H1 (cell line): ENCODE results near the gene BECN2. TPM values are rescaled to one million over a fixed set of nuclear protein-coding genes. Genes with fewer than 3 reads are reported as not detected.

Source experiments
- CTCF ChIA-PET: fragments of 300-600 bp; sonication (Branson Sonifier 250); formaldehyde crosslinking; loops from one replicate; lab custom pipeline; 2021; ENCODE audit not compliant: partially characterized antibody; lab: Charles Lee
- POLR2A ChIA-PET: fragments of 300-600 bp; sonication (Branson Sonifier 250); formaldehyde crosslinking; loops from one replicate; lab custom pipeline; 2021; ENCODE audit warnings: inconsistent platforms; ENCODE audit not compliant: partially characterized antibody; lab: Charles Lee
- DNase-seq, 2 experiments: peaks; one replicate each; pipeline versions ENCODE4 v3.0.0 to v3.0.0-alpha.2; 2010 to 2022; ENCODE audit warnings: low spot score in 2 of 2, low read depth in 1 of 2, mixed read lengths in 1 of 2
- FAIRE-seq: peaks from 2 replicates; lab custom pipeline; 2011; peaks lifted over from hg19 to GRCh38; lab: Jason Lieb, UNC
- H2AFZ ChIP-seq: 2 replicates; pipeline ENCODE4 v1.8.1; 2012; ENCODE audit warnings: low read length, inconsistent platforms
- H2AK5ac ChIP-seq: 2 replicates; pipeline ENCODE4 v1.6.1; 2013; ENCODE audit warnings: low read depth, low read length
- H2BK120ac ChIP-seq: replicated peaks from 2 replicates; pipeline ENCODE3; 2013; ENCODE audit warnings: low read depth, low read length, inconsistent platforms
- H2BK12ac ChIP-seq: 2 replicates; pipeline ENCODE4 v1.6.1; 2013; ENCODE audit warnings: low read depth, low read length
- H2BK15ac ChIP-seq: 2 replicates; pipeline ENCODE4 v1.6.1; 2013; ENCODE audit warnings: low read length
- H2BK20ac ChIP-seq: 2 replicates; pipeline ENCODE4 v1.6.1; 2013; ENCODE audit warnings: low read length
- H2BK5ac ChIP-seq: 2 replicates; pipeline ENCODE4 v1.6.1; 2013; ENCODE audit warnings: low read depth, low read length
- H3K14ac ChIP-seq: 2 replicates; pipeline ENCODE4 v1.6.1; 2013; ENCODE audit warnings: inconsistent platforms; ENCODE audit not compliant: insufficient read length
- H3K18ac ChIP-seq: 2 replicates; pipeline ENCODE4 v1.6.1; 2013; ENCODE audit warnings: low read length; ENCODE audit errors: extremely low read depth
- H3K23ac ChIP-seq: 2 replicates; pipeline ENCODE4 v1.6.1; 2013; ENCODE audit warnings: inconsistent platforms; ENCODE audit not compliant: insufficient read length
- H3K23me2 ChIP-seq: 2 replicates; pipeline ENCODE4 v1.6.1; 2013; ENCODE audit warnings: low read depth, low read length
- H3K27ac ChIP-seq: 2 replicates; pipeline ENCODE4 v1.6.1; 2011; ENCODE audit warnings: low read depth, low read length, inconsistent platforms
- H3K27me3 ChIP-seq, 4 experiments: replicated peaks in 1 of 4; 1 replicate in 1 of 4; 2 replicates in 3 of 4; pipeline versions ENCODE4 v1.6.1 to v1.8.1; 2011 to 2013; ENCODE audit warnings: low read length in 3 of 4, mild to moderate bottlenecking in 3 of 4, inconsistent platforms in 2 of 4, mixed read lengths in 2 of 4, moderate library complexity in 1 of 4; ENCODE audit not compliant: control insufficient read depth in 3 of 4, insufficient read depth in 3 of 4; ENCODE audit errors: extremely low read depth in 1 of 4
- H3K36me3 ChIP-seq, 4 experiments: 2 replicates each; pipeline versions ENCODE4 v1.6.1 to v1.8.1; 2011 to 2013; ENCODE audit warnings: mild to moderate bottlenecking in 4 of 4, low read length in 3 of 4, moderate library complexity in 2 of 4, control low read depth in 1 of 4, inconsistent platforms in 1 of 4; ENCODE audit not compliant: insufficient read depth in 4 of 4, control insufficient read depth in 2 of 4
- H3K4ac ChIP-seq: replicated peaks from 2 replicates; pipeline ENCODE3; 2013; ENCODE audit warnings: low read length, low read depth, mixed read lengths, inconsistent platforms; ENCODE audit not compliant: insufficient read length
- H3K4me1 ChIP-seq, 4 experiments: replicated peaks in 1 of 4; 1 replicate in 1 of 4; 2 replicates in 3 of 4; pipeline versions ENCODE4 v1.6.1 to v1.8.1; 2011 to 2013; ENCODE audit warnings: low read length in 3 of 4, inconsistent platforms in 2 of 4, mixed read lengths in 1 of 4; ENCODE audit not compliant: insufficient read depth in 4 of 4, control insufficient read depth in 3 of 4
- H3K4me2 ChIP-seq, 2 experiments: 2 replicates each; pipeline versions ENCODE4 v1.6.1 to v1.8.1; 2011 to 2013; ENCODE audit warnings: low read depth in 2 of 2, low read length in 2 of 2, control low read depth in 1 of 2, inconsistent platforms in 1 of 2, mild to moderate bottlenecking in 1 of 2; ENCODE audit not compliant: insufficient read depth in 1 of 2
- H3K4me3 ChIP-seq, 4 experiments: fragments of 200-600, 300-600 bp in 1 of 4; sonication (generic), shearing (Covaris generic), sonication (Bioruptor Twin) in 1 of 4; 2 replicates each; pipeline versions ENCODE4 v1.5.1 to v1.8.1; 2011 to 2016; ENCODE audit warnings: low read length in 4 of 4, low read depth in 3 of 4, control low read depth in 2 of 4, inconsistent platforms in 2 of 4, mild to moderate bottlenecking in 2 of 4, mixed read lengths in 1 of 4, moderate library complexity in 1 of 4; ENCODE audit not compliant: insufficient read depth in 2 of 4; ENCODE audit errors: extremely low read depth in 1 of 4
- H3K56ac ChIP-seq: replicated peaks from 2 replicates; pipeline ENCODE3; 2013; ENCODE audit warnings: low read depth, mild to moderate bottlenecking, mixed read lengths, low read length, inconsistent platforms; ENCODE audit not compliant: insufficient read length
- H3K79me1 ChIP-seq: 2 replicates; pipeline ENCODE4 v1.6.1; 2013; ENCODE audit warnings: low read depth, low read length, control low read depth
- H3K79me2 ChIP-seq, 2 experiments: 2 replicates each; pipeline versions ENCODE4 v1.6.1 to v1.8.1; 2012 to 2013; ENCODE audit warnings: low read length in 2 of 2, mild to moderate bottlenecking in 2 of 2, inconsistent platforms in 1 of 2; ENCODE audit not compliant: insufficient read depth in 2 of 2, control insufficient read depth in 1 of 2
- H3K9ac ChIP-seq, 4 experiments: replicated peaks in 1 of 4; 1 replicate in 1 of 4; 2 replicates in 3 of 4; pipeline versions ENCODE4 v1.6.1 to v1.8.1; 2011 to 2013; ENCODE audit warnings: low read depth in 3 of 4, low read length in 3 of 4, control low read depth in 2 of 4, mild to moderate bottlenecking in 2 of 4, moderate library complexity in 2 of 4, inconsistent platforms in 1 of 4; ENCODE audit errors: extremely low read depth in 1 of 4
- H3K9me3 ChIP-seq, 2 experiments: 2 replicates each; pipeline versions ENCODE4 v1.6.1 to v1.8.1; 2012 to 2013; ENCODE audit warnings: mild to moderate bottlenecking in 2 of 2, moderate library complexity in 2 of 2, control low read depth in 1 of 2, inconsistent platforms in 1 of 2, low read depth in 1 of 2, low read length in 1 of 2, mixed read lengths in 1 of 2; ENCODE audit not compliant: insufficient read depth in 2 of 2
- H4K20me1 ChIP-seq, 2 experiments: replicated peaks in 1 of 2; 2 replicates each; pipeline versions ENCODE3 to v1.8.1; 2011 to 2013; ENCODE audit warnings: inconsistent platforms in 2 of 2, low read length in 2 of 2, mild to moderate bottlenecking in 1 of 2; ENCODE audit not compliant: insufficient read depth in 2 of 2, control insufficient read depth in 1 of 2
- H4K5ac ChIP-seq: 2 replicates; pipeline ENCODE4 v1.6.1; 2013; ENCODE audit warnings: low read length, low read depth, mixed read lengths, inconsistent platforms; ENCODE audit not compliant: insufficient read length
- H4K8ac ChIP-seq: 2 replicates; pipeline ENCODE4 v1.8.0; 2013; ENCODE audit warnings: mild to moderate bottlenecking, moderate library complexity, low read length, inconsistent platforms; ENCODE audit not compliant: insufficient read depth; ENCODE audit errors: extremely low read depth
- H4K91ac ChIP-seq: replicated peaks from 2 replicates; pipeline ENCODE3; 2013; ENCODE audit warnings: low read length, mixed read lengths, inconsistent platforms; ENCODE audit not compliant: insufficient read length
- CHD2 ChIP-seq: IDR thresholded peaks from 2 replicates; pipeline ENCODE4 v1.6.1; 2012; ENCODE audit warnings: low read length, improper control_type of control experiment
- E2F6 ChIP-seq: IDR thresholded peaks from 2 replicates; pipeline ENCODE4 v1.6.1; 2012; ENCODE audit warnings: inconsistent platforms
- EGR1 ChIP-seq: IDR thresholded peaks from 2 replicates; pipeline ENCODE4 v1.6.1; 2011; ENCODE audit warnings: low read depth, low read length, borderline replicate concordance
- EZH2 ChIP-seq: fragments of 200-600 bp; sonication (generic); IDR thresholded peaks from 2 replicates; pipeline ENCODE4 v1.7.1; 2012; ENCODE audit warnings: low read depth, mild to moderate bottlenecking, moderate library complexity, low read length, inconsistent platforms; ENCODE audit not compliant: severe bottlenecking
- HDAC2 ChIP-seq, 2 experiments: fragments of 300-600 bp in 1 of 2; sonication (generic) in 1 of 2; IDR thresholded peaks; 2 replicates each; pipeline ENCODE4 v1.6.1; 2011 to 2012; ENCODE audit warnings: low read depth in 2 of 2, low read length in 2 of 2, mild to moderate bottlenecking in 2 of 2, moderate library complexity in 2 of 2, borderline replicate concordance in 1 of 2, inconsistent platforms in 1 of 2
- NANOG ChIP-seq: IDR thresholded peaks from 2 replicates; pipeline ENCODE4 v1.6.1; 2011; ENCODE audit warnings: low read length, low read depth, mild to moderate bottlenecking, inconsistent platforms; ENCODE audit not compliant: insufficient read depth, poor library complexity, severe bottlenecking
- POLR2AphosphoS5 ChIP-seq: IDR thresholded peaks from 2 replicates; pipeline ENCODE4 v1.6.1; 2011; ENCODE audit warnings: low read depth, low read length
- RAD21 ChIP-seq, 2 experiments: IDR thresholded peaks in 1 of 2; conservative IDR thresholded peaks in 1 of 2; 2 replicates each; pipeline ENCODE4 v1.6.1; 2011; ENCODE audit warnings: low read depth in 2 of 2, low read length in 2 of 2, improper control_type of control experiment in 1 of 2, inconsistent platforms in 1 of 2, mild to moderate bottlenecking in 1 of 2, moderate library complexity in 1 of 2
- RXRA ChIP-seq: IDR thresholded peaks from 2 replicates; pipeline ENCODE4 v1.6.1; 2011; ENCODE audit warnings: low read depth, mild to moderate bottlenecking, low read length, moderate library complexity; ENCODE audit not compliant: insufficient read depth
- SRF ChIP-seq: IDR thresholded peaks from 2 replicates; pipeline ENCODE4 v1.6.1; 2011; ENCODE audit warnings: mild to moderate bottlenecking, low read depth, low read length, moderate library complexity
- ZNF274 ChIP-seq: IDR thresholded peaks from 2 replicates; pipeline ENCODE4 v1.7.0; 2012; ENCODE audit warnings: low read length, borderline replicate concordance; ENCODE audit errors: extremely low read depth
- WGBS, 2 experiments: shearing (Covaris generic) in 1 of 2; methylation state at CpG; one replicate each; pipeline versions ENCODE4 v1.1.6 to v1.1.7; 2013 to 2015; ENCODE audit warnings: low lambda C conversion rate in 2 of 2, mixed read lengths in 2 of 2, inconsistent platforms in 1 of 2, low coverage in 1 of 2, missing lambda C conversion rate in 1 of 2; ENCODE audit not compliant: insufficient replicate concordance in 2 of 2, insufficient coverage in 1 of 2, insufficient read length in 1 of 2; ENCODE audit errors: extremely low coverage in 1 of 2, missing lambda C conversion rate in 1 of 2; 5-methylcytosine and 5-hydroxymethylcytosine counted together
- polyA plus RNA-seq, 7 experiments: library from polyadenylated mRNA; depleted of rRNA in 3 of 7; stranded (reverse) in 5 of 7; unstranded in 2 of 7; fragments of >200 nt in 5 of 7; fragments of 200-250 nt in 2 of 7; gene quantifications; 1 replicate in 5 of 7; 2 replicates in 1 of 7; 4 replicates in 1 of 7; pipeline versions ENCODE4 v1.2.1 to v1.2.3, GENCODE V29; 2011 to 2013; ENCODE audit warnings: missing spikeins in 2 of 7, mixed read lengths in 2 of 7
- total RNA-seq: library from RNA; stranded (reverse); fragmentation: NEBNext Ultra II Directional; extraction: Animal tissue kit (Norgen Biotek cat#: 25700); gene quantifications from 2 replicates; pipeline ENCODE4 v1.2.1, GENCODE V29; 2021

Gene BECN2
- total and polyA plus RNA-seq, 2 of the 8 experiments (the other 6 are each of a cell fraction or from before 2014, with no cell fraction given) = not detected

- no peaks in the 10 kb centered on the region for H3K27me3 ChIP-seq
- no peaks in the 10 kb centered on the region for H3K36me3 ChIP-seq
- no peak overlapping the region for H2BK12ac ChIP-seq
- no peak overlapping the region for H3K56ac ChIP-seq
- H3K9me3 ChIP-seq = no peaks in the 10 kb centered on the region
- H2BK15ac ChIP-seq = no peak overlapping the region
- no peaks in the 10 kb centered on the region for H3K79me2 ChIP-seq
- H4K8ac ChIP-seq = no peak overlapping the region
- no peak overlapping the region for H3K4me2 ChIP-seq
- no peaks in the 10 kb centered on the region for H3K23me2 ChIP-seq
- ChIA-PET POLR2A (no interaction called here), CTCF (interaction anchor here (1.2 to 1.6 kb wide), 3 partner anchors 21 to 48 kb away, joined by 3 to 8 read pairs (median 5); partner anchors contain the start of gene MAP1LC3C)
- H2AK5ac ChIP-seq = no peak overlapping the region
- no peak overlapping the region for H4K91ac ChIP-seq
- no peak overlapping the region for H3K9ac ChIP-seq
- no peak overlapping the region for H3K23ac ChIP-seq
- no peak overlapping the region for H3K27ac ChIP-seq
- no peaks in the 10 kb centered on the region for H4K20me1 ChIP-seq
- no peaks in the 10 kb centered on the region for H3K4me1 ChIP-seq
- 96% methylated on average over 5 of the region's 5 CpGs; no CpG with 5 or more reads in 1 of the 2 experiments for WGBS, 2 experiments
- no peak overlapping the region for H2BK20ac ChIP-seq
- no peak overlapping the region for H2BK120ac ChIP-seq
- TF ChIP-seq POLR2AphosphoS5 (no peak), E2F6 (no peak), CHD2 (no peak), SRF (no peak), RAD21 (IDR thresholded peaks at IDR 0.05 in 1 of 2, conservative IDR thresholded peaks at IDR 0.05 in 1 of 2; ENCODE audit: low read depth in 2 of 2, low read length in 2 of 2) (no peak), ZNF274 (no peak), RXRA (no peak), NANOG (no peak), HDAC2 (IDR thresholded peaks at IDR 0.05; ENCODE audit: borderline replicate concordance in 1 of 2, low read depth in 2 of 2, low read length in 2 of 2) (no peak), EZH2 (no peak), EGR1 (no peak)
- DNase-seq (no peak), FAIRE-seq (no peak)
- H2AFZ ChIP-seq = peak overlapping the region; percentile 27; the same call in 1 of the 2 replicates
- H2BK5ac ChIP-seq = no peak overlapping the region
- no peaks in the 10 kb centered on the region for H3K79me1 ChIP-seq
- H3K4me3 ChIP-seq = no peak overlapping the region
- H3K18ac ChIP-seq = no peak overlapping the region
- H4K5ac ChIP-seq = no peak overlapping the region
- no peak overlapping the region for H3K14ac ChIP-seq
- no peak overlapping the region for H3K4ac ChIP-seq
Measured at GRCh38 chr1:241950390-241950789, 7.2 kb upstream of the BECN2 start.
